LoVo (cell line): ENCODE results near the gene BACH1.

Experiments used
- DNase-seq: peaks from one replicate; pipeline ENCODE4 v3.0.0-alpha.2; 2016; ENCODE audit warnings: low spot score

BACH1 gene

GRCh38 chr21:29382030-29382654 is 83.4 kb downstream of the BACH1 start:
- peak; percentile 34 for DNase-seq

GRCh38 chr21:29384683-29385359 is 86.1 kb downstream of the BACH1 start:
- no peak for DNase-seq

GRCh38 chr21:29385934-29386520 is 87.3 kb downstream of the BACH1 start:
- DNase-seq, result no peak

GRCh38 chr21:29386803-29387202 is 88.1 kb downstream of the BACH1 start:
- no peak for DNase-seq

- no peak for DNase-seq
These were observed 88.9 kb downstream of the BACH1 start for GRCh38 chr21:29387598-29387997.

- no peak for DNase-seq
These were observed 90.4 kb downstream of the BACH1 start for GRCh38 chr21:29389136-29389535.

GRCh38 chr21:29390778-29391177 is 92.1 kb downstream of the BACH1 start:
- no peak for DNase-seq

- DNase-seq, result no peak
These were observed 95.3 kb downstream of the BACH1 start for GRCh38 chr21:29394051-29394450.
